ENCODE data around the gene SYNJ2. TPM values are rescaled to one million over a fixed set of nuclear protein-coding genes. Genes with fewer than 3 reads are reported as not detected.

The SYNJ2 gene
- total and polyA plus RNA-seq, 2 of the 4 experiments (the other 2 are of a cell fraction): 40.8 to 45.2 TPM

- Histone ChIP-seq H3K27ac (ENCODE audit: insufficient read depth, low read length) (no peak overlapping the region), H4K91ac (ENCODE audit: insufficient read depth, low read depth, low read length) (no peak overlapping the region), H3K18ac (ENCODE audit: low read depth, low read length) (no peak overlapping the region), H3K36me3 (ENCODE audit: control insufficient read depth, insufficient read depth, low read length) (peaks cover 57% of the 10 kb centered on the region), H3K56ac (ENCODE audit: extremely low read depth, insufficient read depth, low read length) (no peak overlapping the region; the same call in 1 of the 2 replicates), H4K5ac (ENCODE audit: low read depth, low read length) (no peak overlapping the region), H3K14ac (replicated peaks; ENCODE audit: low read depth, low read length) (no peak overlapping the region), H3K4me2 (ENCODE audit: low read depth, low read length) (no peak overlapping the region), H3K9me1 (ENCODE audit: insufficient read depth, low read length) (peaks cover 19% of the 10 kb centered on the region), H3K27me3 (ENCODE audit: control insufficient read depth, insufficient read depth, low read length) (no peaks in the 10 kb centered on the region), H3K4me1 (ENCODE audit: control insufficient read depth, insufficient read depth, low read length) (peaks cover 8% of the 10 kb centered on the region), H4K20me1 (ENCODE audit: insufficient read depth, low read length) (no peaks in the 10 kb centered on the region), H2AFZ (replicated peaks; ENCODE audit: low read length, poor library complexity) (no peak overlapping the region), H2BK20ac (ENCODE audit: low read depth, low read length) (no peak overlapping the region), H2BK120ac (ENCODE audit: low read depth, low read length) (no peak overlapping the region), H4K8ac (ENCODE audit: low read depth in 2 of 2, low read length in 2 of 2) (peak overlapping the region in 1 of 2 experiments; percentile 17; a peak in 1 of 4 replicates), H3K23ac (ENCODE audit: low read depth, low read length) (no peak overlapping the region), H2BK5ac (ENCODE audit: low read depth, low read length, poor library complexity, severe bottlenecking) (no peak overlapping the region), H3K79me1 (ENCODE audit: low read depth in 1 of 2, low read length in 2 of 2) (peaks cover 9 to 55% of the 10 kb centered on the region in 2 experiments; a peak in 3 of 4 replicates), H3K4ac (ENCODE audit: low read depth, low read length) (0 out of 2 replicates have a peak overlapping the region, but pooled peaks have one; percentile 8), H3K9me3 (ENCODE audit: control insufficient read depth, insufficient read depth, low read length) (no peaks in the 10 kb centered on the region), H2AK5ac (ENCODE audit: low read depth, low read length) (no peak overlapping the region; the same call in 1 of the 2 replicates), H2BK15ac (ENCODE audit: low read depth, low read length) (no peak overlapping the region), H3K9ac (ENCODE audit: low read depth, low read length) (no peak overlapping the region), H3K4me3 (ENCODE audit: insufficient read depth, low read depth, low read length) (no peak overlapping the region), H2AK9ac (replicated peaks; ENCODE audit: low read depth, low read length, poor library complexity) (no peak overlapping the region)
- intact Hi-C loops (cut with micrococcal nuclease) (no loop called here), dilution Hi-C loops (cut with HindIII; ENCODE audit: low sequenced_read_pairs, unreplicated experiment) (no loop called here), in situ Hi-C loops (cut with MboI; ENCODE audit: low sequenced_read_pairs) (no loop called here)
- WGBS, 2 experiments (ENCODE audit: extremely low coverage in 2 of 2, insufficient read length in 1 of 2): 63% methylated on average over 2 of the region's 14 CpGs; no CpG with 5 or more reads in 1 of the 2 experiments
- ChIA-PET CTCF (interaction anchor here (0.6 to 1.7 kb wide), 3 partner anchors 10 to 219 kb away, joined by 3 to 9 read pairs (median 3); no protein-coding TSS in a partner anchor), POLR2A (ENCODE audit: unreplicated experiment) (no interaction called here)
- DNase-seq (no peak), ATAC-seq (ENCODE audit: low read depth) (no peak)
- TF ChIP-seq ELK1 (IDR thresholded peaks at IDR 0.05; ENCODE audit: borderline replicate concordance, low read depth, low read length) (no peak), FOS (IDR thresholded peaks at IDR 0.05; ENCODE audit: low read depth, low read length) (no peak), CTCF (conservative IDR thresholded peaks at IDR 0.05; ENCODE audit: low read depth, low read length) (no peak), CEBPB (IDR thresholded peaks at IDR 0.05; ENCODE audit: low read depth, low read length) (no peak), SMC3 (IDR thresholded peaks at IDR 0.05; ENCODE audit: low read depth, low read length) (no peak), RCOR1 (IDR thresholded peaks at IDR 0.05; ENCODE audit: insufficient replicate concordance, low read length) (no peak), RFX5 (IDR thresholded peaks at IDR 0.05; ENCODE audit: low read depth, low read length) (no peak), USF2 (IDR thresholded peaks at IDR 0.05; ENCODE audit: low read depth, low read length) (no peak), MXI1 (IDR thresholded peaks at IDR 0.05; ENCODE audit: borderline replicate concordance, low read depth, low read length) (no peak), NFE2L2 (IDR thresholded peaks at IDR 0.05; ENCODE audit: low read depth, low read length) (no peak), POLR2A (IDR thresholded peaks at IDR 0.05; ENCODE audit: low read depth, low read length) (no peak), MAFK (IDR thresholded peaks at IDR 0.05; ENCODE audit: low read depth, low read length) (no peak), CHD1 (IDR thresholded peaks at IDR 0.05; ENCODE audit: low read depth, low read length) (no peak)
- BruUV-seq (replicated peaks): no TSS peak
Measured at GRCh38 chr6:158087224-158087867, 105.7 kb downstream of the SYNJ2 start.
